Measurements from ENCODE around the gene KRTAP5-4.

KRTAP5-4 gene

DNA sequence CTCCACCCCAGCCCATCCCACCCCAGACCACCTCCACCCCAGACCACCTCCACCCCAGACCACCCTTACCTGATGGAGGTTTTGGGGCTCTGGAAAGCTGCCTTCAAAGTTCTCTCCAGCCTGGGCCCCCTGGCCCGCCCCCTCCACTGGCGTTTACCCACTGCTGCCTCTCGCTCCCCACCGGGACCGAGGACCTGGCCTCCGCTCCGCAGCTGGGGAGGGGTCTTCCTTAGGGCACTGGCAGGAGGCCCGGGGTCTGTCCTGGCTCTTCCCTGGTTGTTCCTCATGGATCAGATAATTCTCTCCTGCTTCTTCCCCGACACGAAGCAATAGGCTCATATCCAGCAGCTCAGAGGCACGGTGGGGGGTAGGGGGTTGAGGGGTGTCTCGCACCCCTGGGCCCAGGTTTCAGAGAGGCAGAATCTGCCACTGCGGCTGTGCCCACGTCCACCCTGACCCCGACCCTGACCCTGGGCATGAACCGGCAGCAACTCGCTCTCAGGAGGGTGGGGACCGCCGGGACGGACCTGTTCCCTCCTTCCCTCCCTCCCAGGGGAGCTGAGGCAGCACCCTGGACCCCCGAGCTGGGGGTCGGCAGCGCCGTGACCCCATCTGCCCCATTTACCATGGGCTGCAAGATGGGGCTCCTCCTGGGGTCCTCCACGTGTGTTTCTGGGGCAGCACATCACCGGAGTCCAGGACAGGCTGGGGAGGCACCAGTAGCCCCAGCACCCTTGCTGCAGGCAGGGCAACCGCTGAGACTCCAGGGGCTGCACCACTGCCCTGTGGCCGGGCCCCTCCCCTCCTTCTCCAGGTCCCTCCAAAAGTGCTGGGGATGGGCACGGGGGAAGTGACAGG lies 20.6 kb upstream of the KRTAP5-4 start:
- Histone ChIP-seq H3K4me1 (ENCODE audit: control extremely low read depth in 1 of 4, control insufficient read depth in 4 of 4, insufficient read depth in 4 of 4, low read length in 3 of 4) (peaks cover 0 to 11% (median 7%) of the 10 kb centered on the region in 4 experiments), H3K27ac (ENCODE audit: insufficient read depth in 1 of 2, low read depth in 1 of 2, low read length in 2 of 2, poor library complexity in 1 of 2, severe bottlenecking in 2 of 2) (no peak overlapping the region), H3K9me3 (ENCODE audit: control extremely low read depth in 1 of 5, control insufficient read depth in 4 of 5, insufficient read depth in 2 of 5, low read depth in 1 of 5, low read length in 4 of 5) (no peaks in the 10 kb centered on the region), H3K36me3 (ENCODE audit: control insufficient read depth in 4 of 4, insufficient read depth in 4 of 4, low read length in 3 of 4) (no peaks in the 10 kb centered on the region), H3K27me3 (replicated peaks in 2 of 5; ENCODE audit: control insufficient read depth in 4 of 5, insufficient read depth in 5 of 5, low read length in 4 of 5) (peaks cover 0 to 13% (median 4%) of the 10 kb centered on the region in 5 experiments), H3K4me3 (ENCODE audit: control insufficient read depth in 1 of 7, extremely low read depth in 1 of 7, insufficient read depth in 4 of 7, low read depth in 2 of 7, low read length in 6 of 7) (no peak overlapping the region)
- WGBS (ENCODE audit: insufficient coverage) = 86% methylated on average over 27 of the region's 29 CpGs
- POLR2A ChIA-PET = no interaction called here
- CTCF ChIA-PET = interaction anchor here (1.0 to 7.1 kb wide), 4 partner anchors 10 to 190 kb away, joined by 3 to 45 read pairs (median 4); no protein-coding TSS in a partner anchor
- no peak for DNase-seq

DNA sequence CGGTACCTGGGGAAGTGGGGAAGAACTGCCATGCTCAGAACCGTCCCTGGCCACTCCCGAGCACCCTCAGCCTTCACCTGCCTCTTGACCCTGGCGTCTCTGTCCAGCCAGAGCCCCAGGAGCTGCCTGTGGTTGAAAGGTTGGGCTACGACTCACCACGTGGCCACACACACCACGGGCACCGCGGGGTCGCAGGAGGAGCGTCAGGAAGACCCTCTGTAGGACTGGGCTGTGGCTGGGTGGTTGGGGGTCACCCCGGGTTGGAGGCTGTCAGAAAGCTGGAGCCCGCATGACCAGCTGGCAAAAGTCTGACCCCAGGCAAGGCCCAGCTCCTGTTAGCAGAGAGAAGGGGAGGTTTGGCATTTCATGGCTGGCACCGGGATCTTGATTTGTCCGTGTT lies 19.2 kb upstream of the KRTAP5-4 start:
- Histone ChIP-seq H3K4me1 (ENCODE audit: control extremely low read depth in 1 of 4, control insufficient read depth in 4 of 4, insufficient read depth in 4 of 4, low read length in 3 of 4) (peaks cover 0 to 11% (median 7%) of the 10 kb centered on the region in 4 experiments), H3K4me3 (ENCODE audit: control insufficient read depth in 1 of 7, extremely low read depth in 1 of 7, insufficient read depth in 4 of 7, low read depth in 2 of 7, low read length in 6 of 7) (no peak overlapping the region), H3K27ac (ENCODE audit: insufficient read depth in 1 of 2, low read depth in 1 of 2, low read length in 2 of 2, poor library complexity in 1 of 2, severe bottlenecking in 2 of 2) (no peak overlapping the region), H3K9me3 (ENCODE audit: control extremely low read depth in 1 of 5, control insufficient read depth in 4 of 5, insufficient read depth in 2 of 5, low read depth in 1 of 5, low read length in 4 of 5) (no peaks in the 10 kb centered on the region), H3K36me3 (ENCODE audit: control insufficient read depth in 4 of 4, insufficient read depth in 4 of 4, low read length in 3 of 4) (no peaks in the 10 kb centered on the region), H3K27me3 (replicated peaks in 2 of 5; ENCODE audit: control insufficient read depth in 4 of 5, insufficient read depth in 5 of 5, low read length in 4 of 5) (peaks cover 0 to 17% (median 5%) of the 10 kb centered on the region in 5 experiments)
- no peak for DNase-seq
- POLR2A ChIA-PET = no interaction called here
- WGBS (ENCODE audit: insufficient coverage) = 90% methylated on average over 14 of the region's 15 CpGs
- CTCF ChIA-PET = interaction anchor here (0.8 to 7.1 kb wide), 8 partner anchors 10 to 361 kb away, joined by 3 to 45 read pairs (median 8); partner anchors contain the start of gene SYT8

GRCh38 chr11:1640076-1640946 lies 18.4 kb upstream of the KRTAP5-4 start:
- Histone ChIP-seq H3K27me3 (replicated peaks in 2 of 5; ENCODE audit: control insufficient read depth in 4 of 5, insufficient read depth in 5 of 5, low read length in 4 of 5) (peaks cover 0 to 17% (median 7%) of the 10 kb centered on the region in 5 experiments), H3K4me1 (ENCODE audit: control extremely low read depth in 1 of 4, control insufficient read depth in 4 of 4, insufficient read depth in 4 of 4, low read length in 3 of 4) (peaks cover 0 to 11% (median 5%) of the 10 kb centered on the region in 4 experiments), H3K4me3 (ENCODE audit: control insufficient read depth in 1 of 7, extremely low read depth in 1 of 7, insufficient read depth in 4 of 7, low read depth in 2 of 7, low read length in 6 of 7) (no peak overlapping the region), H3K9me3 (ENCODE audit: control extremely low read depth in 1 of 5, control insufficient read depth in 4 of 5, insufficient read depth in 2 of 5, low read depth in 1 of 5, low read length in 4 of 5) (no peaks in the 10 kb centered on the region), H3K27ac (ENCODE audit: insufficient read depth in 1 of 2, low read depth in 1 of 2, low read length in 2 of 2, poor library complexity in 1 of 2, severe bottlenecking in 2 of 2) (no peak overlapping the region), H3K36me3 (ENCODE audit: control insufficient read depth in 4 of 4, insufficient read depth in 4 of 4, low read length in 3 of 4) (no peaks in the 10 kb centered on the region)
- ChIA-PET CTCF (interaction anchor here (0.6 to 7.1 kb wide), 18 partner anchors 8 to 517 kb away, joined by 3 to 45 read pairs (median 4); partner anchors contain the start of genes KRTAP5-5 and SYT8), POLR2A (no interaction called here)
- WGBS (ENCODE audit: insufficient coverage) = 52% methylated on average over 27 of the region's 32 CpGs
- peak; percentile 22 to 27 (median 23) for DNase-seq

- H3K27ac ChIP-seq (ENCODE audit: insufficient read depth in 1 of 2, low read depth in 1 of 2, low read length in 2 of 2, poor library complexity in 1 of 2, severe bottlenecking in 2 of 2) = no peak overlapping the region
- peaks cover 0 to 17% (median 7%) of the 10 kb centered on the region in 5 experiments for H3K27me3 ChIP-seq (replicated peaks in 2 of 5; ENCODE audit: control insufficient read depth in 4 of 5, insufficient read depth in 5 of 5, low read length in 4 of 5)
- CTCF ChIA-PET = interaction anchor here (0.6 to 7.1 kb wide), 18 partner anchors 8 to 518 kb away, joined by 3 to 45 read pairs (median 4); partner anchors contain the start of genes H19, KRTAP5-5 and SYT8
- no peaks in the 10 kb centered on the region for H3K36me3 ChIP-seq (ENCODE audit: control insufficient read depth in 4 of 4, insufficient read depth in 4 of 4, low read length in 3 of 4)
- H3K4me3 ChIP-seq (ENCODE audit: control insufficient read depth in 1 of 7, extremely low read depth in 1 of 7, insufficient read depth in 4 of 7, low read depth in 2 of 7, low read length in 6 of 7) = no peak overlapping the region
- peaks cover 0 to 4% (median 0%) of the 10 kb centered on the region in 4 experiments for H3K4me1 ChIP-seq (ENCODE audit: control extremely low read depth in 1 of 4, control insufficient read depth in 4 of 4, insufficient read depth in 4 of 4, low read length in 3 of 4)
- no peaks in the 10 kb centered on the region for H3K9me3 ChIP-seq (ENCODE audit: control extremely low read depth in 1 of 5, control insufficient read depth in 4 of 5, insufficient read depth in 2 of 5, low read depth in 1 of 5, low read length in 4 of 5)
- 78% methylated on average over 13 of the region's 15 CpGs for WGBS (ENCODE audit: insufficient coverage)
- no peak for DNase-seq
- POLR2A ChIA-PET = no interaction called here
These were observed 17.7 kb upstream of the KRTAP5-4 start for GRCh38 chr11:1639666-1640065.

- H3K9me3 ChIP-seq (ENCODE audit: control extremely low read depth in 1 of 5, control insufficient read depth in 4 of 5, insufficient read depth in 2 of 5, low read depth in 1 of 5, low read length in 4 of 5) = no peaks in the 10 kb centered on the region
- no peak overlapping the region for H3K4me3 ChIP-seq (ENCODE audit: control insufficient read depth in 1 of 7, extremely low read depth in 1 of 7, insufficient read depth in 4 of 7, low read depth in 2 of 7, low read length in 6 of 7)
- POLR2A ChIA-PET = interaction anchor here (0.6 kb wide), 1 partner anchor 660 kb away, joined by 4 read pairs; no protein-coding TSS in a partner anchor
- 78% methylated on average over 14 of the region's 18 CpGs for WGBS (ENCODE audit: insufficient coverage)
- H3K36me3 ChIP-seq (ENCODE audit: control insufficient read depth in 4 of 4, insufficient read depth in 4 of 4, low read length in 3 of 4) = no peaks in the 10 kb centered on the region
- CTCF ChIA-PET = interaction anchor here (0.8 to 7.1 kb wide), 17 partner anchors 8 to 519 kb away, joined by 3 to 45 read pairs (median 4); partner anchors contain the start of genes H19, KRTAP5-5 and SYT8
- peaks cover 0 to 17% (median 7%) of the 10 kb centered on the region in 5 experiments for H3K27me3 ChIP-seq (replicated peaks in 2 of 5; ENCODE audit: control insufficient read depth in 4 of 5, insufficient read depth in 5 of 5, low read length in 4 of 5)
- DNase-seq = peak; percentile 16 to 49 (median 48)
- H3K4me1 ChIP-seq (ENCODE audit: control extremely low read depth in 1 of 4, control insufficient read depth in 4 of 4, insufficient read depth in 4 of 4, low read length in 3 of 4) = peaks cover 0 to 3% (median 0%) of the 10 kb centered on the region in 4 experiments
- no peak overlapping the region for H3K27ac ChIP-seq (ENCODE audit: insufficient read depth in 1 of 2, low read depth in 1 of 2, low read length in 2 of 2, poor library complexity in 1 of 2, severe bottlenecking in 2 of 2)
These were observed 17.2 kb upstream of the KRTAP5-4 start for GRCh38 chr11:1639102-1639620.

DNA sequence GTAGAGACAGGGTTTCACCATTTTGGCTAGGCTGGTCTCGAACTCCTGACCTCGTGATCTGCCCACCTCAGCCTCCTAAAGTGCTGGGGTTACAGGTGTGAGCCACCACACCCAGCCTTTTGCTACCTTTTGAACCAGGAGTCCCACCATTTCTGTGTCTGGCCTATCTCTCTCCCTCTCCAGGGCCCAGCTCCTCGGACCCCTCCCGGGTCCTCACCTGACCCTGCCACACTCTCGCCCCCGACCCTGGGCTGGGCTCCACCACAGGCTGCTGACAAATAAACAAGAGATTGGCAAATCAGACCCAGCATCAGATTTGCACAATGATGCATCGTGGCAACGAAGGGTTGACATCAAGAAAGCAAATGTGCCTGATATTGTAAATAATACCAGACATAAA lies 16.4 kb upstream of the KRTAP5-4 start:
- H3K4me3 ChIP-seq (ENCODE audit: control insufficient read depth in 1 of 7, extremely low read depth in 1 of 7, insufficient read depth in 4 of 7, low read depth in 2 of 7, low read length in 6 of 7) = no peak overlapping the region
- H3K9me3 ChIP-seq (ENCODE audit: control extremely low read depth in 1 of 5, control insufficient read depth in 4 of 5, insufficient read depth in 2 of 5, low read depth in 1 of 5, low read length in 4 of 5) = no peaks in the 10 kb centered on the region
- ChIA-PET POLR2A (interaction anchor here (0.6 kb wide), 1 partner anchor 661 kb away, joined by 4 read pairs; no protein-coding TSS in a partner anchor), CTCF (interaction anchor here (0.7 to 7.1 kb wide), 7 partner anchors 9 to 198 kb away, joined by 3 to 45 read pairs (median 4); partner anchors contain the start of genes KRTAP5-5 and SYT8)
- no peak for DNase-seq
- WGBS (ENCODE audit: insufficient coverage) = 89% methylated on average over 3 of the region's 8 CpGs
- no peak overlapping the region for H3K27ac ChIP-seq (ENCODE audit: insufficient read depth in 1 of 2, low read depth in 1 of 2, low read length in 2 of 2, poor library complexity in 1 of 2, severe bottlenecking in 2 of 2)
- H3K36me3 ChIP-seq (ENCODE audit: control insufficient read depth in 4 of 4, insufficient read depth in 4 of 4, low read length in 3 of 4) = no peaks in the 10 kb centered on the region
- peaks cover 0 to 3% (median 0%) of the 10 kb centered on the region in 4 experiments for H3K4me1 ChIP-seq (ENCODE audit: control extremely low read depth in 1 of 4, control insufficient read depth in 4 of 4, insufficient read depth in 4 of 4, low read length in 3 of 4)
- peaks cover 0 to 21% (median 7%) of the 10 kb centered on the region in 5 experiments for H3K27me3 ChIP-seq (replicated peaks in 2 of 5; ENCODE audit: control insufficient read depth in 4 of 5, insufficient read depth in 5 of 5, low read length in 4 of 5)

All from common myeloid progenitor, CD34-positive (primary cell).